Measurements from ENCODE around the gene SPEG. TPM values are rescaled to one million over a fixed set of nuclear protein-coding genes. Genes with fewer than 3 reads are reported as not detected.
"Not testable (repeated sequence)": the region's sequence is repeated elsewhere in the genome, so short reads cannot be mapped to it uniquely, and the experiment has no call there.

Gene SPEG
- total RNA-seq, 6 experiments from 2014 or later: 0.24 to 1.5 (median 0.48) TPM

GRCh38 chr2:219387306-219388120 lies 47.1 kb upstream of the SPEG start, which contains the start of gene DNPEP:
Gene DNPEP (minus strand): TSS chr2:219387912. CDS start chr2:219387794, 118 bp downstream.
- H3K36me3 ChIP-seq: peaks cover 0 to 37% (median 22%) of the 10 kb centered on the region in 4 donors
- peaks cover 0 to 12% (median 0%) of the 10 kb centered on the region in 4 donors for H3K4me1 ChIP-seq
- H3K9me3 ChIP-seq: no peaks in the 10 kb centered on the region
- whole genome bisulfite sequencing (ENCODE audit: insufficient coverage, low coverage, low lambda C conversion rate, missing lambda C conversion rate): 3% methylated on average over 28 of the region's 76 CpGs
- intact Hi-C loops (cut with DNase I): no loop called here
- H3K27ac ChIP-seq: peak within 1 kb of the TSS; percentile 89 to 96 (median 89)
- peak; percentile 69 to 80 (median 76) for ATAC-seq
- TF ChIP-seq POLR2A (IDR thresholded peaks at IDR 0.05) (peak; percentile 72), CTCF (IDR thresholded peaks at IDR 0.05) (no peak)
- DNase-seq: peak; percentile 98 to 99 (median 98)
- peak within 1 kb of the TSS; percentile 93 to 97 (median 94) for H3K4me3 ChIP-seq
- H3K27me3 ChIP-seq: no peaks in the 10 kb centered on the region

- Histone ChIP-seq H3K4me1 (peaks cover 0 to 12% (median 0%) of the 10 kb centered on the region in 4 donors), H3K27ac (peak overlapping the region; percentile 14 to 77 (median 70)), H3K27me3 (no peaks in the 10 kb centered on the region), H3K36me3 (peaks cover 0 to 30% (median 18%) of the 10 kb centered on the region in 4 donors), H3K4me3 (peak overlapping the region in 2 of 3 donors; percentile 43 to 94), H3K9me3 (no peaks in the 10 kb centered on the region)
- DNase-seq: peak; percentile 100
- TF ChIP-seq POLR2A (IDR thresholded peaks at IDR 0.05) (peak; percentile 43), CTCF (IDR thresholded peaks at IDR 0.05) (peak; percentile 60 to 84 (median 64))
- peak; percentile 79 to 87 (median 82) for ATAC-seq
- intact Hi-C loops (cut with DNase I): no loop called here
- WGBS (ENCODE audit: insufficient coverage, low coverage, low lambda C conversion rate, missing lambda C conversion rate): 1% methylated on average over 27 of the region's 78 CpGs
These were observed 46.3 kb upstream of the SPEG start for GRCh38 chr2:219388121-219388906.

- 33% methylated on average over 6 of the region's 6 CpGs for WGBS (ENCODE audit: insufficient coverage, low coverage, low lambda C conversion rate, missing lambda C conversion rate)
- TF ChIP-seq POLR2A (IDR thresholded peaks at IDR 0.05) (no peak), CTCF (IDR thresholded peaks at IDR 0.05) (no peak)
- Histone ChIP-seq H3K27ac (peak overlapping the region; percentile 14 to 77 (median 70)), H3K4me3 (peak overlapping the region in 2 of 3 donors; percentile 28 to 43), H3K36me3 (peaks cover 0 to 25% (median 15%) of the 10 kb centered on the region in 4 donors), H3K4me1 (peaks cover 0 to 12% (median 0%) of the 10 kb centered on the region in 4 donors), H3K9me3 (no peaks in the 10 kb centered on the region), H3K27me3 (no peaks in the 10 kb centered on the region)
- intact Hi-C loops (cut with DNase I): no loop called here
- DNase-seq (no peak), ATAC-seq (no peak)
These were observed 45.8 kb upstream of the SPEG start for GRCh38 chr2:219388907-219389156.

GRCh38 chr2:219392754-219393153 lies 41.9 kb upstream of the SPEG start:
- H3K4me1 ChIP-seq: peaks cover 0 to 5% (median 0%) of the 10 kb centered on the region in 4 donors
- no peak overlapping the region for H3K27ac ChIP-seq
- H3K9me3 ChIP-seq: no peaks in the 10 kb centered on the region
- H3K27me3 ChIP-seq: no peaks in the 10 kb centered on the region
- TF ChIP-seq POLR2A (IDR thresholded peaks at IDR 0.05): no peak
- TF ChIP-seq CTCF (IDR thresholded peaks at IDR 0.05): no peak
- ATAC-seq (no peak), DNase-seq (no peak)
- intact Hi-C loops (cut with DNase I): no loop called here
- H3K36me3 ChIP-seq: no peaks in the 10 kb centered on the region
- H3K4me3 ChIP-seq: no peak overlapping the region
- WGBS (ENCODE audit: insufficient coverage, low coverage, low lambda C conversion rate, missing lambda C conversion rate): 82% methylated on average over 9 of the region's 9 CpGs

GRCh38 chr2:219395056-219395455 lies 39.6 kb upstream of the SPEG start:
- H3K9me3 ChIP-seq: not testable (repeated sequence)
- peak in 1 of 3 donors; percentile 40 for DNase-seq
- 87% methylated on average over 8 of the region's 9 CpGs for WGBS (ENCODE audit: insufficient coverage, low coverage, low lambda C conversion rate, missing lambda C conversion rate)

More at GRCh38 chr2:219395056-219395455, 39.6 kb upstream of the SPEG start:
- H3K27ac ChIP-seq; H3K27me3 ChIP-seq; intact Hi-C loops (cut with DNase I); H3K36me3 ChIP-seq; H3K4me3 ChIP-seq; ATAC-seq: not testable (repeated sequence)
- H3K4me1 ChIP-seq: peaks cover 0 to 15% (median 0%) of the 10 kb centered on the region in 4 donors

Measured in right lobe of liver (tissue), 6 donors.